ENCODE results near the gene ARAP2.
A peak's percentile ranks its signal among the peaks of the same experiment; 100 is the strongest.

The ARAP2 gene
- total RNA-seq = 576 to 669 reads per million in 2 donors

DNA sequence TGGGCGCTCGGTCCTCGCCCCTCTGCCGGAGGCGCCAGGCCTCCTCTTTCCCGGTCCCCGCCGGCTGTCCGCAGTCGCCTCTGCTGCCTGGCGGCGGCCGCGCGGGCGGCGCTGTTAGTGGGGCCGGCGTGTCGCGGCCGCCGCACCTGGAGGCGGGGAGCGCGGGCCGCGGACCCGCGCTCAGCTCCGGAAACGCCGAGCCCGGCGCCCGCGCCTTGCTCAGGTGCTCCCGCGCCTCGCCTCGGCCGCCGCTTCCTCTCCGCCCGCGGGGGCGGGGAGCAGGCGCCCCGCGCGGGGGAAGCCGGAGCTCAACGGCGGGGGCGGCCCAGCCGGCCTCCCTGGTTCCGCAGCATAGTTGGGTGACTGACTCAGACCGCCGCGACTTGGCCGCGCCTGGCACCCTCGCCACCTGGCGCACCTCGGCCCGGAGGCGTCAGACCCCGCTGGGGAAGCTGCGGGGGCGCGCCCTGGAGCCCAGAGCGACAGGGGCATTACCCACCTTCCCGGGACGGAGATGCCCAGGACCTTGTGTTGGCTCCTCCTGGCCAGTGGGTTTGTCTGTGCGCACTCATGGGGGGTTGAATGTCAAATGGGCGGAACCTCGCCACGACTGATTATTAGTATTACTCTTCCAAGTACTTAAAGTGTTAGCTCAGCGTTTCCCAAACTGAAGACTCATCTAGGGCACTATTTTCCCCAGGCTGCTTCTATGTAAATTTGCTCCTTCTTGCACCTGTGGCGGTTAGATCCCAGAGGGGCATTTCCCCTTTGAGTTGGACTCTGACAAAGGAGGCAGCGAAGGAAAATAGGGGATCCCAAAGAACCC, at the start of gene ARAP2:
Gene ARAP2 (minus strand): TSS at position 258 of the 826 bp plus-strand sequence. CDS start 15,028 bp downstream, outside the sequence.
- peak; percentile 83 for DNase-seq

GRCh38 chr4:36292556-36293188, 48.4 kb upstream of the ARAP2 start:
- DNase-seq = no peak

DNA sequence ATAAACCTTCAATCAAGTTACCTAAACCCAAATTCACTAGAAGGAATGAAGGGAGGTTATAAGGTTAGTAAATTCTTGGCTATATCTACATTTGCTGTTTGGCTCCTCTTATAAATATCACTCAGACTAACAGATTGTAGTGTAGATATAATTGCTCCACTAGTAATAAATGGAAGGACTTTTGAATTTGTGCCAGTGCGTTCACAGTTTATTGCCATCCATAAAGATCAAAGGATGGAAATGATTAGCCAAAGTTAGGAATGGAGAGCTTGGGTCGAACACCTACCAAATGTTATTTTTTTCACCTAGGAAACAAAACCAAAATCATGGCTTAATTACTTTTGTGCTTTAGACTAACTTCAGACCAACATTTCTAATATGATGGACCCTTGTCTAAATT, 46.3 kb upstream of the ARAP2 start:
- DNase-seq = no peak

GRCh38 chr4:36288731-36289426, 44.6 kb upstream of the ARAP2 start:
- no peak for DNase-seq

- DNase-seq = no peak
Measured at GRCh38 chr4:36286481-36286871, 42.2 kb upstream of the ARAP2 start.

- no peak for DNase-seq
Measured at GRCh38 chr4:36285784-36286480, 41.6 kb upstream of the ARAP2 start.

DNA sequence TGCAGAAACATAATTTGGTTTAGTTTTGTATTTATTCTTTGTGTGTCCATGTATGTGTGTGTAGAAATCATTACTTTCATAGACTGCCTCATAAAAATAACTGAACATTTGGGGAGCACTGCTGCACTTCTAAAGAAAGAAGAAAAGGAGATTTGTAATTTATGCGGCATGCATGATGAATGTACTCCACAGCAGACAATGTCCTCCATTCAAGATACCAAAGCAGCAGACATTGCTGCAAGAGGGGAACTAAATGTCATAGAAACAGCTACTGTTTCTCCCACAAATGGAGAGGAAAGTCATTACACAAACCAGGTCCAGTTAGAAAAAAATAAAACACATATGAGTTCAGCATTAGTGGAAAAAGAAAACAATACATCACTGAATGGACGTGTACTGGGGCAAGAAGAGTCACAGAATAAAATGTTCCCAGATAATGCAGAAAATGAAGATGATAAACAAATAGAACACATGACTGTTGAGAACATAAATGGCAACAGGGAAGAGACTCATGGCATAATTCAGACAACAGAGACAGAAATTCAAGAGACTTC, 39.7 kb upstream of the ARAP2 start:
- DNase-seq = no peak

DNA sequence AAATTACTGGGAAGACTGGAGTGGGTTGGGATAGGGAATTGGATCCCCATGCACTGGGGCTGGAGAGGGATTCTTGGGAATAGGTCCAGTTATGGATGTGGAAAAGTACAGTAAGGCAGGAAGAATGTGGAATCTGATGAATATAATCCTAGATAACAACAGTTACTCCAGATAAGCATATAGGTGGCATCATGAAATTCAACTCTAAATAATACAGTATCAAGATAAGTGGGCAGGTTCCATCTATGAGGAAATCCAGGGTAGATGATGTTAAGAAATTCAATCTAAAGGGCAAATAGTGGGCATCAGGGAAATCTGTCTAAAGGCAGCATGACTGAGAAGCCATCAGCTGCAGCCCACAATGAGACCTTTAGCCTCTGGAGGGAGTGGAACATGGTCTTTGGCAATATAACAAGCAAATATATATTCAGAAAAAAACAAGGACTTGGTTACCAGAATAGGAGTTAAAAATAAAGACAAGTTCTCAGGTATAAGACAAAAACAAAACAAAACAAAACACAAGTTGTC, 38.3 kb upstream of the ARAP2 start:
- DNase-seq = no peak

DNA sequence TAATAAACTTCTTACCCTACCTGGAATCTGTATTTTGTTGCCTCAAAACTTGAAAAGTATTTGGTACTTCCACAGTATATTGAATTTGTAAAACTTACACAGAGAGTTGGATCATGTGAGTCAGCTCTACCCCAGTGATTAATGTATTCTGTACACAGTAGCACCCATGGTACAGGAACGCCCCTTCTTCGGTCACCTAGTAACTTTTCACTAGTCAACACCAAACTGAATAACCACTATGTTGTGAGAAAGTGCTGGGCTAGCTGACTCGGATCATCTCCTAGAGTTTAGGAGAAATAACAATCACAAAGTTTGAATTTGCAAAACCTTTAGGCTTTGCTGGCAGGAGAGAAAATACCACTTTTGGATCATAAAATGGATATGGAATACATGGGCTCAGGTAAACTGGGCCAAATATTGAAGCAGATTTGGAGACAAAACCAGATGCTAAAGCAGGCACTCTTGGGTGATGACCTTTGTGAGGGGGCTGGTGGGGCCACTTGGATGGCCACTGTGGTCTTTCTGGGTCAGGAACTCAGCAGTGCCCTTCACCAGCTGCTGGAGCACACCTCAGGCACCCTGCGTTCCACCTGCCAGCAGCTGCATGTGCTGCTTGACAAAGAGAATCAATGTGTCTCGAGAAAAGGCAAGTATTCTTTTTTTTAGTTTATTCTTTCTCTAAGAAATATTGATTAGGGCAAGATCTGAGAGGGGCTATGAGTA, 37.2 kb upstream of the ARAP2 start, which contains the start of gene DTHD1:
Gene DTHD1 (plus strand): TSS at position 233 of the 723 bp plus-strand sequence. CDS start 143 bp downstream, at position 376.
- no peak for DNase-seq

GRCh38 chr4:36280555-36280954, 36.2 kb upstream of the ARAP2 start:
- DNase-seq = no peak

- no peak for DNase-seq
Measured at GRCh38 chr4:36278789-36279188, 34.5 kb upstream of the ARAP2 start.

DNA sequence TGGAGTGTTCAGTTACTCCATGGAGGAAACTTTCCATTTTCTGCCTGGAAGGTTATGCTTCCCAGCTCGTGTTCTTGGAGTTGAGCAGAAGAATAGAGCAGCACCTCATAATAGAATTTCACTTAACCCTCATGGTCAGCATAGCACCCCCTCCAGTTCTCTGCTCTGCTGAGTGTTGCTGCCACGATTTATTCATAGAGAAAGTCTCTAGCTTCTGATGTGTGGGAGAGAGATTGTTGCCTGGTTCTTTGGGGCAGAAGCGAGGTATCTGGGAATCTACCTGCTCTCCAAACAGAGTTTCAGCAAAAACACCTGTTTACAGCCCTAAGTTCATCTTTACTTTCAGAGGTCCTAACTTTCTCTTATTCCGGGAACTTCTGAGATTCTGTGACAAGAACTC, 33.2 kb upstream of the ARAP2 start:
- DNase-seq = no peak

- DNase-seq = no peak
Measured at GRCh38 chr4:36274158-36274557, 29.8 kb upstream of the ARAP2 start.

- DNase-seq = no peak
Measured at GRCh38 chr4:36273276-36273675, 29.0 kb upstream of the ARAP2 start.

DNA sequence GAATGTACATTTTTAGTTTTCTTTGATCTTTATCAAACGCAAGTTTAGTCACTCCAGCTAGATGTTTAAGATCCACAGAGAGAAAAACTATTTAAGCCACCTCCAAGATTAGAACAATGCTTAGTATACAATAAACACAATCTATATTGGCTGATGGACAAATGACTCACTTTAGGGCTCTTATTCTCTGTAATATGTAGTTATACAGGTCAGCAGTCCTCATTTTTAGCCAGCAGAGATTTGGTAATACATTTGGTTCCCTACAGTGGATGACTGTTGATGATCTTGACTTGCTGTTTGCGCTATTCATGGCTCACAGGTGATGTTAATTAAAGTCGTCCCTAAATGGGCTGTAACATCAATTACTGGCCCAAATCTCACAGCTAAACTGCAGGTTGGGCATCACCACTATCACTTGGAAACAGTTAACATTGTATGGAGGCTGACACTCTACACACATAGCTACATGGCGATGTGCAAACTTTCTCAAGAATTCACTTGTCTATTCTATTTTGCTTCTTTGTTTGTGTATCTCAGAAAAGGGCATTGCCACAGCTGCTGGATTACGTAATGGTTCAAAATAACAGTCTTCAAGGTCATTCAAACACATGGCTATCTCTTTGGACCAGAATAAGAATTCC, 25.3 kb upstream of the ARAP2 start:
- DNase-seq = no peak

DNA sequence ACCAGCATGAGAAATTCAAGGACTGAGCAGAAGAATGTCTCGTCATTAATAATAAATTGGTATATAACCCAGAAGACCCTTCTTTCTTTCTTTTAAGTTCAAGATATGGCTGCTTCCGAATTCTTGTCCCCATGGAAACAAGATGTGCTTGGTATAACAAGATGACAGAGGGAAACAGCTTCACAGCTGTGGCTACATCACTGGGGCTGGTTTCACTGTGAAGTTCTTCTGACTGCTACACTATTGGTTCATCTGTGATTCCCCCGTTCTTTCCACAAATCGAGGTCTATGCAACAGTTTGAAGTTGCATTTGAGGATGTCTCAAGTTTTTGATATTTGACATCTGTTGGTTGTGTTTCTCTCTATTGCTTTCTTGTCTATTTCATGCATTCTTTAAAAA, 24.8 kb upstream of the ARAP2 start:
- no peak for DNase-seq

DNA sequence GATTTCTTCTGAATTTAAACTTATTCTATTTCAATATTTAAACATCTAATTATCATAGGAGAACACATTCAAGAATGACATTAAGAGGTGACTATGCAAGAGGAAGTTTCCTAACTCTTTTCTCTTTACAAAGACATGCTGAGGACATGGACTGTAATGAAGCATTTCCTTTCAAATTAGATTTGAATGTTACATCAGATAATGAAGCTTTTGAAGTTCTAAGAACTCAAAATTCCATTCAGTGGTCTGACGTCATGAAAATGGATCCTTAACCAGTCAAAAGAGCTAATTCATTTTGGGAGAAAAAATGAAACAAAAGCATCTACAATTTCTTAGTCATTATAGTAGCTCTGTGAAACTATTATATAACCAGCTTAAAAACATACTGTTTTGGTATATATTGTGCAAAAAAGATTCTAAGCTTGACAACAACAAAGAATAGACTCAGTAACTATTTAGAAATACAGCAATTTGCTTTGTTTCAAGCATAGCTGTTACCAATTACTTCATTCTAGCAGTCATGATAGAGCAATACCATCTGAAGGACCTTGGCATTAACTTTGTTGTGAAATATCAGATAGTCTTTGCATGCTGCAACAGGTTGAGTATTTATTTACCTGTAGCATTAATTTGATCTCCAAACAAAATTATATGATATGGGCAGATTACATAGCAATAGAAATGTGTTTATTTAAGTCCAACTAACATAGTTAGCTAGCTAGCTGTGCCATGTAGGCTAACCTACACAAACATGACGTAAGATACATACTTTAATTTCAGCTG, 23.4 kb upstream of the ARAP2 start:
- DNase-seq = no peak

- DNase-seq = no peak
Measured at GRCh38 chr4:36264207-36264826, 20.0 kb upstream of the ARAP2 start.

DNA sequence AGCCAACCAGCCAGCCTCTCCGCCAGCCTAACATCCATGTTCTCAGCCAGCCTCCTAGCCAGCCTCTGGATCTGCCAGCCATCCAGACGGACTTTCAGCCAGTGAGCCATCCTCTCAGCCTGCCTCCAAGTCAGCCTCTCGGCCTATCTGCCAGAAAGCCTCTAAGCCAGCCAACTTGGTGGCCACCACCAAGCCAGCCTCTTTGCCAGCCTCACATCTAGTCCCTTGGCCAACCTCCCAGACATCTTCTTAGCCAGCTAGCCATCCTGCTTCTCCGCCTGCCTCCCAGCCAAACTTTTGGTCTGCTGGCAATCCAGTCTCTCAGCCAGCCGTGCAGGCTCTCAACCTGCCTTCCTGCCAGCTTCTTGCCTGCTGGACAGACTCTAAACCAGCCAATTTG, 16.4 kb upstream of the ARAP2 start:
- no peak for DNase-seq

DNA sequence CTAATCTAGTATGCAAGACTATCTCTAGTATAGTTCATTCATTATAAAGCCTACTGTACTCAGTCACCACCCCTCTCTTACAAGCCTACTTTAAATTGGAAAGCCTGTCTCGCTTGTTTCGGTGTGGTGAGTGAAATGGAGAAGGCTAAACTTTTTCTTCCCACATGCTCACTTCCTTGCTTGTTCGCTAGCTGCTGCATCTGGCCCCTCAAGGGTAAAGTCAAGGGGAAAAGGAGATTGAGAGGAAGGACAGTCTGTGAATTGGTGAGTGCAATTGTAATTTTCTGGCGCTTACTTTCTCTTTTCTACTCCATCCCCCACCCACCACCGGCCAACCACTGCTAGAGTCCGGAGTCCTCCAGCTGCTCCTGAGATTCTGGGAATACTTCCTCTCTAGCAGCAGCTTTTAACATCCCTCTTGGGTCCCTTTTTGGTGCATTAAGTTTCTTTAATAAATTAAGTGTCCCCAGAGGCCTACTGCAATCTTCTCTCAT, 12.1 kb upstream of the ARAP2 start:
- DNase-seq = no peak

All from activated gamma-delta T cell (primary cell).